Ovary (tissue), 10 donors: ENCODE measurements around the gene SYK. TPM values are rescaled to one million over a fixed set of nuclear protein-coding genes. Genes with fewer than 3 reads are reported as not detected.
"Not testable (repeated sequence)": the region's sequence is repeated elsewhere in the genome, so short reads cannot be mapped to it uniquely, and the experiment has no call there.

Source experiments
- DNase-seq, 5 donors: peaks; one replicate each; pipeline ENCODE4 v3.0.0-alpha.2; 2019 to 2020
- H3K27ac ChIP-seq, 2 donors: fragments of 200-600 bp; one replicate each; pipeline versions ENCODE4 v1.5.1 to v1.8.0; 2019 to 2022
- H3K27me3 ChIP-seq: fragments of 200-600 bp; one replicate; pipeline ENCODE4 v1.8.0; 2022
- H3K36me3 ChIP-seq: fragments of 200-600 bp; sonication (generic); one replicate; pipeline ENCODE4 v1.5.1; 2019
- H3K4me1 ChIP-seq: one replicate; pipeline ENCODE4 v1.8.1; 2013; ENCODE audit warnings: mild to moderate bottlenecking, moderate library complexity; ENCODE audit not compliant: insufficient read depth
- H3K4me3 ChIP-seq: fragments of 200-600 bp; sonication (generic); one replicate; pipeline ENCODE4 v1.5.1; 2017
- H3K9me3 ChIP-seq, 2 donors: fragments of 200-600 bp in 1 of 2; sonication (generic) in 1 of 2; one replicate each; pipeline versions ENCODE4 v1.5.1 to v1.8.1; 2013 to 2019; ENCODE audit warnings: mild to moderate bottlenecking in 1 of 2, moderate library complexity in 1 of 2
- EP300 ChIP-seq: sonication (generic); formaldehyde crosslinking; IDR thresholded peaks from one replicate; pipeline ENCODE4 v1.6.1; 2017; ENCODE audit warnings: antibody characterized with exemption
- POLR2A ChIP-seq: fragments of 450-650 bp; IDR thresholded peaks from one replicate; pipeline ENCODE4 v1.6.1; 2017; ENCODE audit warnings: antibody characterized with exemption, mild to moderate bottlenecking, moderate library complexity
- WGBS, 3 donors: extraction: QIAGEN DNeasy Blood & Tissue Kit in 1 of 3; methylation state at CpG; one replicate each; pipeline versions ENCODE4 v1.1.5 to v1.1.7; 2013 to 2017; 5-methylcytosine and 5-hydroxymethylcytosine counted together
- intact Hi-C, 4 donors: fragments of 100-400 bp; cut with DNase I; formaldehyde crosslinking; loops; one replicate each; pipeline versions ENCODE4 v1.11.0 to v1.15.1; 2022 to 2023
- long read RNA-seq, 3 donors: library from polyadenylated mRNA in 2 of 3; unstranded in 2 of 3; transcript quantifications; one replicate each; pipeline ENCODE4 v2.0.0 and lab custom pipeline, GENCODE V29; 2021 to 2026
- polyA plus RNA-seq, 2 donors: library from polyadenylated mRNA; stranded (reverse); fragments of 200-250 nt in 1 of 2; fragments of 350-450 nt in 1 of 2; fragmentation: Illumina TruSeq in 1 of 2; extraction: RNeasy Lipid Tissue Mini Kit (QIAGEN cat#74804) in 1 of 2; gene quantifications; one replicate each; pipeline ENCODE4 v1.2.3, GENCODE V29; 2013 to 2014
- total RNA-seq, 7 donors: library from RNA; depleted of rRNA in 2 of 7; stranded (reverse); fragments of >200 nt in 2 of 7; fragmentation: NEBNext Ultra II Directional in 3 of 7; extraction: Animal tissue kit (Norgen Biotek cat#: 25700) in 3 of 7; gene quantifications; one replicate each; pipeline versions ENCODE4 v1.1.0 to v1.2.4, GENCODE V29; 2016 to 2023
- TF ChIP-seq, protein P1 (sequence below), 3 donors: fragments of 450-650 bp in 2 of 3; fragments of 200-600 bp in 1 of 3; IDR thresholded peaks; one replicate each; pipeline versions ENCODE4 v1.5.1 to v1.8.0; 2016 to 2022; ENCODE audit warnings: antibody characterized with exemption in 3 of 3, mild to moderate bottlenecking in 1 of 3
- donor health status: DM: no; HTN: no; CAD: no; lungs with moderate emphysema.
- donor health status: DM: no; HTN: no; CAD: no.
- donor health status: Bipolar disorder and iron deficiency.
- donor health status: DM: yes; HTN: yes; CAD: no.
- donor health status: DM: no; HTN: no; CAD: no.
- donor health status: DM: yes; HTN: yes; CAD: no.

Gene SYK
- 10 to 100 TPM in 3 of 7 donors, 1 to 10 TPM in 4; 2.4 to 12.0 (median 8.6) TPM for total RNA-seq
- 1 to 10 TPM; 1.4 to 9.2 TPM for polyA plus RNA-seq
- long read RNA-seq, donor 1, full-length matches to known transcripts, result 7 of 9 reads
- long read RNA-seq, donor 1, partial matches to known transcripts, result 1 of 9 reads
- long read RNA-seq, donor 1, other reads (novel, unspliced or antisense), result 1 of 9 reads
- long read RNA-seq, donor 2, result 0 reads
- long read RNA-seq, donor 3, full-length matches to known transcripts, result 14 of 19 reads
- long read RNA-seq, donor 3, partial matches to known transcripts, result 3 of 19 reads
- long read RNA-seq, donor 3, other reads (novel, unspliced or antisense), result 2 of 19 reads

DNA sequence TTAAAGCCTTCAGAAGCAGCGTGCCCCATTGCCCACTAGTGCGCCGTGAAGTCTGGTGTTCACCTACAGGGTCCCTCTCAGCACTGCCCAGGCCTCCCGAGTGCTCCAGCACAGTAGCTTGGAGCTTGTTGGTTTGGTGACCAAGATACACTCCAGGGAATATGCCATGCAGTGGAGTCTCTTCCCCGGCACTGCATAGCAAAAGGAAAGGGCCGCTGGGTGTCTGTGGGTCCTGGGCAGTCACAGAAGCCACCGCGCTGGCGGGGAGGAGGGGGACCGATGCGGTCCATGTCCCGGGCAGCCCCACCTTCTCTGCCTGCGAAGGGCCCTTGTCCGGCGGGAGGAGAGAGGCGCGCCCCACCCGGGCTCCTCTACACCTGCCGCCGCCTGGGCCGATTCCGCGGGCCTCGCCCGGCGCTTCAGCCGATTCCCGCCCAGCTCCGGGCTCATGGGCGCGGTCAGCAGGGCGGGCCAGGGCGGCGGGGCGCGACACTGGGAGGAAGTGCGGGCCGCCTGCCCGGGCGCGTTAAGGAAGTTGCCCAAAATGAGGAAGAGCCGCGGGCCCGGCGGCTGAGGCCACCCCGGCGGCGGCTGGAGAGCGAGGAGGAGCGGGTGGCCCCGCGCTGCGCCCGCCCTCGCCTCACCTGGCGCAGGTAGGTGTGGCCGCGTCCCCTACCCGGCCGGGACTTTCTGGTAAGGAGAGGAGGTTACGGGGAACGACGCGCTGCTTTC, at the start of gene SYK:
SYK (plus strand) TSS at position 579 of the 732 bp plus-strand sequence. CDS start 42,080 bp downstream, outside the sequence.
- TF ChIP-seq POLR2A (no peak), EP300 (no peak)
- TF ChIP-seq, protein P1, sequence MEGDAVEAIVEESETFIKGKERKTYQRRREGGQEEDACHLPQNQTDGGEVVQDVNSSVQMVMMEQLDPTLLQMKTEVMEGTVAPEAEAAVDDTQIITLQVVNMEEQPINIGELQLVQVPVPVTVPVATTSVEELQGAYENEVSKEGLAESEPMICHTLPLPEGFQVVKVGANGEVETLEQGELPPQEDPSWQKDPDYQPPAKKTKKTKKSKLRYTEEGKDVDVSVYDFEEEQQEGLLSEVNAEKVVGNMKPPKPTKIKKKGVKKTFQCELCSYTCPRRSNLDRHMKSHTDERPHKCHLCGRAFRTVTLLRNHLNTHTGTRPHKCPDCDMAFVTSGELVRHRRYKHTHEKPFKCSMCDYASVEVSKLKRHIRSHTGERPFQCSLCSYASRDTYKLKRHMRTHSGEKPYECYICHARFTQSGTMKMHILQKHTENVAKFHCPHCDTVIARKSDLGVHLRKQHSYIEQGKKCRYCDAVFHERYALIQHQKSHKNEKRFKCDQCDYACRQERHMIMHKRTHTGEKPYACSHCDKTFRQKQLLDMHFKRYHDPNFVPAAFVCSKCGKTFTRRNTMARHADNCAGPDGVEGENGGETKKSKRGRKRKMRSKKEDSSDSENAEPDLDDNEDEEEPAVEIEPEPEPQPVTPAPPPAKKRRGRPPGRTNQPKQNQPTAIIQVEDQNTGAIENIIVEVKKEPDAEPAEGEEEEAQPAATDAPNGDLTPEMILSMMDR (IDR thresholded peaks at IDR 0.05), result no peak
- Histone ChIP-seq H3K4me1 (no peaks in the 10 kb centered on the region), H3K9me3 (no peaks in the 10 kb centered on the region), H3K4me3 (peak within 1 kb of the TSS; percentile 27), H3K27ac (no peak within 1 kb of the TSS), H3K27me3 (no peaks in the 10 kb centered on the region), H3K36me3 (no peaks in the 10 kb centered on the region)
- DNase-seq, result no peak
- WGBS, 3 donors, result 5 to 7% (median 5%) methylated on average over 40 to 64 of the region's 64 CpGs
- intact Hi-C loops, result no loop called here

DNA sequence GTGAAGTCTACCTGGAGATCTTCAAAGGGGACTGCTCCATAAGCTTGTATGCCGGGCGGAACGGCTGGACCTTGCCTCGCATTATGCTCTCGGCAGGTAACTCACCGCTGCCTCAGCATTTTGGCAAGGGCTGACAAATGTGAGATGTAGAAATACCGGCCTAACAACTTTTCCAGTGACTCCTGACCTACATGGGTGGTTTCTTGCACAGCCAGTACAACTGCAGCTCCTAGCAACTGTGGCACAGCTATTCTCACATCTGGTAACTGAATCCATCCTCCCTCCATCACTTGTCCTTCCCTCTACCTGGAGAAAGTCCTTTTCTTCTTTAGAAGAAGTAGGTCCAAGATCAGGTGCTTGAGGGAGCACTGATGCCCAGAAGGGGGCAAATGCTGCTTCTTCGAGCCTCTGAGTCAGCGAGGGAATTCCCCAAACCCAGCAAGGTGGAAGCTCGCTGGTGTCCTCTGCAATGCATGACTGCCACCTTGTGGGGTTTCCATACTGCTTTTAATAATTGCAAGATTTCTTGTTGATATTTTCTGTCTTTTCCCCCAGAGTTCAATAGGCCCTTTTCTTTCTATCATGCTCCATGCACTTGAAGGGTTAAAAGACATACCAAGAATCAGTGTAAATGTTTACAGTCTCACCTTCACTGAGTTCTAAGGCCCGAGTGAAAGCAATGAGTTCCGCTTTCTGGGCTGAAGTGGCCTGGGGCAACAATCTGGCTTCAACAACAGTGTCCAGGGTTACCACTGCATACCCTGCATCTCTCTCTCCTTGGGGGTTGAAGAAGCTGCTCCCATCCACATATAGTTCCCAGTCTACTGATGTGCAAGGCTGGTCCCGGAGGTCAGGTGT, 45.9 kb upstream of the SYK start:
- H3K4me3 ChIP-seq, H3K27ac ChIP-seq, H3K9me3 ChIP-seq, H3K4me1 ChIP-seq, intact Hi-C loops, H3K36me3 ChIP-seq, DNase-seq, H3K27me3 ChIP-seq: not testable (repeated sequence)
- 61% methylated on average over 13 of the region's 13 CpGs for WGBS, 3 donors

DNA sequence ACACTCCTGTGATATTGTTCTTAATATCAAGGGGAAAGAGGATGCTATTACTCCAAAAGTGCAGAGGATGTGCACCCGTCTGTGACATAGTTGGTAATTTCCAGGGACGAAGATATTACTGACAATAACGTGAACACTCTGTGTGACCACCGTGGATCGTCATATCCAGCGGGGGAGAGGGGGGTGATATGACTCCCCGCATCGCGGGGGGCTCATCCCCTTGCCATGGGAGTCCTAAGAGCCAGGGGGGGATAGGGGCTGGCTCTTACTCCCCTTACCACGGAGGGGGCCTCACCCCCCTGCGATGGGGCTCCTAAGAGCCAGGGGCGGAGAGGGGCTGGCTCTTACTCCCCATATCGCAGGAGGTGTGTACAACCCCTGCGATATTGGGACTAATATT, 41.0 kb upstream of the SYK start:
- H3K4me3 ChIP-seq, H3K27ac ChIP-seq, H3K27me3 ChIP-seq, H3K4me1 ChIP-seq, H3K9me3 ChIP-seq, DNase-seq, intact Hi-C loops, H3K36me3 ChIP-seq: not testable (repeated sequence)
- 77 to 86% (median 84%) methylated on average over 14 of the region's 14 CpGs for WGBS, 3 donors

DNA sequence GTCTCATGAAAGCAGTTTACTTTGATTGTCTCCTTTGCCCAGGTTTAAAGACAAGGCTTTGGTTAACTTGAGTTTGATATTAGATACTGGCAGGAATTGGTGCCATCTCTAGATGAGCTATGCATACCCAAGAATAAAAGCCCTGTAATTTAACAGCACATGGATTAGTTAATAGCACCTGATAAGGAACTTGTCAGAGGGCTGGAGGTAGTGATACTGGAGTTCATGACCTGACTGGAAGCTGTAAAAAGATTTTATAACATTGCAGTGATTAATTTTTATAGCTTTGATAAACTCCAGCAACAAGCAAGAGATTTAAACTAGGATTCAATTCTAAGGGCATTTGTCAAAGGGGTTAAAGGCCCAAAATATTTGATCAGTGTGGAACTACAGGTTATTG, 34.9 kb upstream of the SYK start:
- H3K27me3 ChIP-seq, result no peaks in the 10 kb centered on the region
- no peak overlapping the region for H3K4me3 ChIP-seq
- TF ChIP-seq, protein P1 (IDR thresholded peaks at IDR 0.05), result no peak
- TF ChIP-seq POLR2A (no peak), EP300 (no peak)
- H3K4me1 ChIP-seq, result no peaks in the 10 kb centered on the region
- no peak for DNase-seq
- no peak overlapping the region for H3K27ac ChIP-seq
- H3K36me3 ChIP-seq, result no peaks in the 10 kb centered on the region
- intact Hi-C loops, result no loop called here
- H3K9me3 ChIP-seq, result no peaks in the 10 kb centered on the region

DNA sequence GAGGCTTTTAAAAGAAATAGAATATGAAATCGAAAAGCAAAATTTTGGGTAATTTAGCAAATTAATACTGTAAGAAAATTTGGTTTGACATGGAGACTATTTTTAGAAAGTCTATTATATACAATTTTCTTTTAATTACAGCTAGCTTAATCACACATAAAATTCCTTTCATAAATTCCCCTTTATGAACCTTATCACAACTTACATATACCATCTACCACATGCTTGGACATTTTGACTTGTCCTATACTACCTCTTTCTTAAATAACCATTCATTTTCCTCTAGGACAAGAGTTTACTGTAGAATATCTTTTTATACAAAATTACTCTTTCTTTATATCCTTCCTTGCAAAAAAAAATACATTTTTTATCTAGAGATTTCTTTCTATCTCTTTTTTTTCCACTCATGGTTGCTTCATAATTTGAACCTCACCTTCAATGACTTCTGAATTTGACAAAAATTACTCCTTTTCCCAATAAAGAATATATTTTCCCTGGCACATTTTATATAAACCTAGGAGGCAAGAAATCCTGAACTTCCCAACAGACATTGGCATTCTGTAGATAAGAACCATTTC, 34.0 kb upstream of the SYK start:
- 85 to 93% (median 85%) methylated on average over 1 of the region's 1 CpG for WGBS, 3 donors
- intact Hi-C loops, result no loop called here

More for the DNA sequence above, 34.0 kb upstream of the SYK start:
- Histone ChIP-seq H3K27ac (no peak overlapping the region), H3K36me3 (no peaks in the 10 kb centered on the region), H3K4me3 (no peak overlapping the region), H3K9me3 (no peaks in the 10 kb centered on the region), H3K4me1 (no peaks in the 10 kb centered on the region), H3K27me3 (no peaks in the 10 kb centered on the region)
- DNase-seq, result no peak
- TF ChIP-seq, protein P1 (IDR thresholded peaks at IDR 0.05), result no peak
- TF ChIP-seq EP300, result no peak
- TF ChIP-seq POLR2A, result no peak
